ENCODE data around the gene ZSWIM8.
A peak's percentile ranks its signal among the peaks of the same experiment; 100 is the strongest.

- TF ChIP-seq CTCF (IDR thresholded peaks at IDR 0.05) = peak in 2 of 6 experiments; percentile 1 to 2
- no peak for TF ChIP-seq POLR2A (IDR thresholded peaks at IDR 0.05)
Measured at GRCh38 chr10:73771722-73772280, 13.6 kb upstream of the ZSWIM8 start.

Measured in Peyer's patch (tissue), 4 donors.